H9 (cell line): Measurements from ENCODE around the gene GNRHR. TPM values are rescaled to one million over a fixed set of nuclear protein-coding genes. Genes with fewer than 3 reads are reported as not detected.

Experiments used
- DNase-seq: peaks from one replicate; pipeline ENCODE4 v3.0.0-alpha.2; 2017
- H2AFZ ChIP-seq: one replicate; pipeline ENCODE4 v1.6.1; 2013; ENCODE audit warnings: mild to moderate bottlenecking, low read length, control low read depth, moderate library complexity
- H2AK5ac ChIP-seq: 2 replicates; pipeline ENCODE4 v1.6.1; 2013; ENCODE audit warnings: low read length, control low read depth, mixed read lengths; ENCODE audit not compliant: insufficient read length
- H2BK120ac ChIP-seq: one replicate; pipeline ENCODE4 v1.6.1; 2013; ENCODE audit warnings: low read depth, mild to moderate bottlenecking, low read length, control low read depth, inconsistent platforms; ENCODE audit not compliant: poor library complexity, severe bottlenecking
- H2BK12ac ChIP-seq: 2 replicates; pipeline ENCODE4 v1.6.1; 2013; ENCODE audit warnings: low read length, control low read depth, mixed read lengths, low read depth; ENCODE audit not compliant: insufficient read length
- H2BK15ac ChIP-seq: 2 replicates; pipeline ENCODE4 v1.6.1; 2013; ENCODE audit warnings: low read depth, low read length, control low read depth
- H2BK20ac ChIP-seq: one replicate; pipeline ENCODE4 v1.6.1; 2013; ENCODE audit warnings: low read depth, mild to moderate bottlenecking, low read length, control low read depth, inconsistent platforms; ENCODE audit not compliant: poor library complexity, severe bottlenecking
- H2BK5ac ChIP-seq: 2 replicates; pipeline ENCODE4 v1.6.1; 2013; ENCODE audit warnings: low read length, control low read depth, mixed read lengths; ENCODE audit not compliant: insufficient read length
- H3K14ac ChIP-seq: 2 replicates; pipeline ENCODE4 v1.6.1; 2013; ENCODE audit warnings: low read length, control low read depth; ENCODE audit not compliant: insufficient read depth
- H3K18ac ChIP-seq: 2 replicates; pipeline ENCODE4 v1.6.1; 2013; ENCODE audit warnings: low read depth, mild to moderate bottlenecking, mixed read lengths, low read length, control low read depth; ENCODE audit not compliant: insufficient read length
- H3K23ac ChIP-seq: 2 replicates; pipeline ENCODE4 v1.6.1; 2013; ENCODE audit warnings: low read length, control low read depth, mixed read lengths, low read depth; ENCODE audit not compliant: insufficient read length
- H3K23me2 ChIP-seq: 2 replicates; pipeline ENCODE4 v1.6.1; 2013; ENCODE audit warnings: low read depth, mild to moderate bottlenecking, mixed read lengths, low read length, control low read depth; ENCODE audit not compliant: insufficient read length, poor library complexity, severe bottlenecking
- H3K27ac ChIP-seq: 2 replicates; pipeline ENCODE4 v1.5.1; 2013; ENCODE audit warnings: low read length, control low read depth, mixed read lengths, low read depth; ENCODE audit not compliant: insufficient read length
- H3K27me3 ChIP-seq: 2 replicates; pipeline ENCODE4 v1.6.1; 2013; ENCODE audit warnings: low read length, control low read depth, inconsistent platforms; ENCODE audit not compliant: insufficient read depth
- H3K4ac ChIP-seq: 2 replicates; pipeline ENCODE4 v1.6.1; 2013; ENCODE audit warnings: low read depth, mild to moderate bottlenecking, control low read depth, inconsistent platforms, low read length, moderate library complexity
- H3K4me1 ChIP-seq: 2 replicates; pipeline ENCODE4 v1.6.1; 2013; ENCODE audit warnings: low read length, control low read depth, inconsistent platforms; ENCODE audit not compliant: insufficient read depth
- H3K4me2 ChIP-seq: 2 replicates; pipeline ENCODE4 v1.6.1; 2013; ENCODE audit warnings: low read length, control low read depth, mixed read lengths; ENCODE audit not compliant: insufficient read length, insufficient read depth
- H3K56ac ChIP-seq: 2 replicates; pipeline ENCODE4 v1.6.1; 2013; ENCODE audit warnings: low read depth, mild to moderate bottlenecking, mixed read lengths, low read length, control low read depth; ENCODE audit not compliant: insufficient read length
- H3K79me1 ChIP-seq: 2 replicates; pipeline ENCODE4 v1.6.1; 2013; ENCODE audit warnings: low read depth, mild to moderate bottlenecking, moderate library complexity, low read length, control low read depth, inconsistent platforms; ENCODE audit not compliant: insufficient read depth, poor library complexity, severe bottlenecking
- H3K79me2 ChIP-seq: 2 replicates; pipeline ENCODE4 v1.6.1; 2013; ENCODE audit warnings: low read length, control low read depth, inconsistent platforms; ENCODE audit not compliant: insufficient read depth
- H3K9ac ChIP-seq: 2 replicates; pipeline ENCODE4 v1.6.1; 2013; ENCODE audit warnings: low read length, control low read depth, mixed read lengths; ENCODE audit not compliant: insufficient read length; ENCODE audit errors: extremely low read depth
- H3K9me3 ChIP-seq: one replicate; pipeline ENCODE4 v1.6.1; 2013; ENCODE audit warnings: low read depth, low read length, inconsistent platforms; ENCODE audit not compliant: control insufficient read depth
- H3T11ph ChIP-seq: one replicate; pipeline ENCODE4 v1.6.1; 2013; ENCODE audit warnings: mild to moderate bottlenecking, low read length, control low read depth, inconsistent platforms
- H4K20me1 ChIP-seq: one replicate; pipeline ENCODE4 v1.6.1; 2013; ENCODE audit not compliant: control insufficient read depth, insufficient read length, insufficient read depth
- H4K5ac ChIP-seq: 2 replicates; pipeline ENCODE4 v1.6.1; 2013; ENCODE audit warnings: low read depth, mild to moderate bottlenecking, mixed read lengths, low read length, control low read depth; ENCODE audit not compliant: insufficient read length
- H4K8ac ChIP-seq: replicated peaks from 2 replicates; pipeline ENCODE4 v1.6.1; 2013; ENCODE audit warnings: low read length, control low read depth, mixed read lengths, low read depth; ENCODE audit not compliant: insufficient read length
- H4K91ac ChIP-seq: 2 replicates; pipeline ENCODE4 v1.6.1; 2013; ENCODE audit warnings: low read depth, mild to moderate bottlenecking, moderate library complexity, mixed read lengths, low read length, control low read depth; ENCODE audit not compliant: insufficient read length
- H3K27ac Mint-ChIP-seq, 3 experiments: 2 replicates in 2 of 3; 3 replicates in 1 of 3; pipeline ENCODE4 v1.8.0; 2020 to 2021; ENCODE audit warnings: mixed read lengths in 3 of 3, mild to moderate bottlenecking in 1 of 3, moderate library complexity in 1 of 3
- H3K27me3 Mint-ChIP-seq: 2 replicates; pipeline ENCODE4 v1.8.0; 2021; ENCODE audit warnings: low read depth, mild to moderate bottlenecking, moderate library complexity, mixed read lengths
- H3K36me3 Mint-ChIP-seq, 3 experiments: 2 replicates in 2 of 3; 3 replicates in 1 of 3; pipeline ENCODE4 v1.8.0; 2020 to 2021; ENCODE audit warnings: low read depth in 3 of 3, mixed read lengths in 3 of 3; ENCODE audit not compliant: insufficient read depth in 1 of 3
- H3K4me1 Mint-ChIP-seq, 2 experiments: 2 replicates each; pipeline ENCODE4 v1.8.0; 2020; ENCODE audit warnings: mixed read lengths in 2 of 2
- H3K4me3 Mint-ChIP-seq, 2 experiments: 2 replicates in 1 of 2; 3 replicates in 1 of 2; pipeline ENCODE4 v1.8.0; 2020 to 2021; ENCODE audit warnings: mild to moderate bottlenecking in 2 of 2, mixed read lengths in 2 of 2, moderate library complexity in 1 of 2
- H3K9me3 Mint-ChIP-seq, 2 experiments: 2 replicates in 1 of 2; 3 replicates in 1 of 2; pipeline ENCODE4 v1.8.0; 2020; ENCODE audit warnings: mild to moderate bottlenecking in 2 of 2, mixed read lengths in 2 of 2, moderate library complexity in 1 of 2
- total RNA-seq: library from RNA; stranded (reverse); gene quantifications from 2 replicates; pipeline ENCODE4 v1.2.1, GENCODE V29; 2021
- TF ChIP-seq, protein P1 (sequence below): fragments of 200-600 bp; sonication (generic); conservative IDR thresholded peaks from 3 replicates; pipeline ENCODE4 v1.8.0; 2021; ENCODE audit warnings: antibody characterized with exemption, mild to moderate bottlenecking

The GNRHR gene
- total RNA-seq, 1 experiment from 2014 or later, result not detected

DNA sequence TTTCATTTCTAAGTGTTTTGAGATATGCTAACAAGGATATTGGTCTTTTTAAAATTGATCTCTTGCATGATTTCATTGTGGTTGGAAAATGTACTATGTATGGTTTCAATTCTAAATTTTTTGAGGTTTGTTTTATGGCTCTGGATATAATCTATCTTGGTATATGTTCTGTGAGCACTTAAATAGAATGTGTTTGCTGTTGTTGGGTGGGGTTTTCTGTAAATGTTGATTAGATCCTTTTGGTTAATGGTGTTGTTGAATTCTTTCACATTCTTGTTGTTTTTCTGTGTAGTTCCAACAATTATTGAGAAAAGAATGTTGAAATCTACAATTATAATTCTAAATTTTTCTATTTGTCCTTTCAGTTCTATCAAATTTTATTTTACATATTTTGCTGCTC, 42.6 kb upstream of the GNRHR start:
- Histone ChIP-seq H3K4ac (no peak overlapping the region), H3K23me2 (no peaks in the 10 kb centered on the region), H2BK20ac (no peak overlapping the region), H3K79me2 (no peaks in the 10 kb centered on the region), H4K5ac (no peak overlapping the region), H3K14ac (no peak overlapping the region), H3T11ph (no peak overlapping the region), H3K27ac (no peak overlapping the region), H2BK12ac (no peak overlapping the region), H2BK120ac (no peak overlapping the region), H3K4me1 (no peaks in the 10 kb centered on the region), H3K79me1 (no peaks in the 10 kb centered on the region), H3K23ac (no peak overlapping the region), H3K9ac (no peak overlapping the region), H3K56ac (no peak overlapping the region), H3K27me3 (no peaks in the 10 kb centered on the region), H3K18ac (no peak overlapping the region), H3K4me2 (no peak overlapping the region), H2AK5ac (no peak overlapping the region), H4K20me1 (no peaks in the 10 kb centered on the region), H4K8ac (no peak overlapping the region), H3K9me3 (no peaks in the 10 kb centered on the region), H2BK15ac (no peak overlapping the region), H2AFZ (no peak overlapping the region), H2BK5ac (no peak overlapping the region), H4K91ac (no peak overlapping the region)
- DNase-seq, result no peak
- Mint-ChIP-seq H3K9me3 (no peaks in the 10 kb centered on the region), H3K4me1 (no peaks in the 10 kb centered on the region), H3K4me3 (no peak overlapping the region), H3K27me3 (no peaks in the 10 kb centered on the region), H3K36me3 (no peaks in the 10 kb centered on the region), H3K27ac (no peak overlapping the region)
- TF ChIP-seq, protein P1, sequence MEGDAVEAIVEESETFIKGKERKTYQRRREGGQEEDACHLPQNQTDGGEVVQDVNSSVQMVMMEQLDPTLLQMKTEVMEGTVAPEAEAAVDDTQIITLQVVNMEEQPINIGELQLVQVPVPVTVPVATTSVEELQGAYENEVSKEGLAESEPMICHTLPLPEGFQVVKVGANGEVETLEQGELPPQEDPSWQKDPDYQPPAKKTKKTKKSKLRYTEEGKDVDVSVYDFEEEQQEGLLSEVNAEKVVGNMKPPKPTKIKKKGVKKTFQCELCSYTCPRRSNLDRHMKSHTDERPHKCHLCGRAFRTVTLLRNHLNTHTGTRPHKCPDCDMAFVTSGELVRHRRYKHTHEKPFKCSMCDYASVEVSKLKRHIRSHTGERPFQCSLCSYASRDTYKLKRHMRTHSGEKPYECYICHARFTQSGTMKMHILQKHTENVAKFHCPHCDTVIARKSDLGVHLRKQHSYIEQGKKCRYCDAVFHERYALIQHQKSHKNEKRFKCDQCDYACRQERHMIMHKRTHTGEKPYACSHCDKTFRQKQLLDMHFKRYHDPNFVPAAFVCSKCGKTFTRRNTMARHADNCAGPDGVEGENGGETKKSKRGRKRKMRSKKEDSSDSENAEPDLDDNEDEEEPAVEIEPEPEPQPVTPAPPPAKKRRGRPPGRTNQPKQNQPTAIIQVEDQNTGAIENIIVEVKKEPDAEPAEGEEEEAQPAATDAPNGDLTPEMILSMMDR, result no peak
